H1 (cell line): ENCODE measurements around the gene CUL1. TPM values are rescaled to one million over a fixed set of nuclear protein-coding genes. Genes with fewer than 3 reads are reported as not detected.

Experiments
- CTCF ChIA-PET: fragments of 300-600 bp; sonication (Branson Sonifier 250); formaldehyde crosslinking; loops from one replicate; lab custom pipeline; 2021; ENCODE audit not compliant: partially characterized antibody; lab: Charles Lee
- POLR2A ChIA-PET: fragments of 300-600 bp; sonication (Branson Sonifier 250); formaldehyde crosslinking; loops from one replicate; lab custom pipeline; 2021; ENCODE audit warnings: inconsistent platforms; ENCODE audit not compliant: partially characterized antibody; lab: Charles Lee
- DNase-seq, 2 experiments: peaks; one replicate each; pipeline versions ENCODE4 v3.0.0 to v3.0.0-alpha.2; 2010 to 2022; ENCODE audit warnings: low spot score in 2 of 2, low read depth in 1 of 2, mixed read lengths in 1 of 2
- FAIRE-seq: peaks from 2 replicates; lab custom pipeline; 2011; peaks lifted over from hg19 to GRCh38; lab: Jason Lieb, UNC
- H2AFZ ChIP-seq: 2 replicates; pipeline ENCODE4 v1.8.1; 2012; ENCODE audit warnings: low read length, inconsistent platforms
- H2AK5ac ChIP-seq: 2 replicates; pipeline ENCODE4 v1.6.1; 2013; ENCODE audit warnings: low read depth, low read length
- H2BK120ac ChIP-seq: replicated peaks from 2 replicates; pipeline ENCODE3; 2013; ENCODE audit warnings: low read depth, low read length, inconsistent platforms
- H2BK12ac ChIP-seq: 2 replicates; pipeline ENCODE4 v1.6.1; 2013; ENCODE audit warnings: low read depth, low read length
- H2BK15ac ChIP-seq: 2 replicates; pipeline ENCODE4 v1.6.1; 2013; ENCODE audit warnings: low read length
- H2BK20ac ChIP-seq: 2 replicates; pipeline ENCODE4 v1.6.1; 2013; ENCODE audit warnings: low read length
- H2BK5ac ChIP-seq: 2 replicates; pipeline ENCODE4 v1.6.1; 2013; ENCODE audit warnings: low read depth, low read length
- H3K14ac ChIP-seq: 2 replicates; pipeline ENCODE4 v1.6.1; 2013; ENCODE audit warnings: inconsistent platforms; ENCODE audit not compliant: insufficient read length
- H3K18ac ChIP-seq: 2 replicates; pipeline ENCODE4 v1.6.1; 2013; ENCODE audit warnings: low read length; ENCODE audit errors: extremely low read depth
- H3K23ac ChIP-seq: 2 replicates; pipeline ENCODE4 v1.6.1; 2013; ENCODE audit warnings: inconsistent platforms; ENCODE audit not compliant: insufficient read length
- H3K23me2 ChIP-seq: 2 replicates; pipeline ENCODE4 v1.6.1; 2013; ENCODE audit warnings: low read depth, low read length
- H3K27ac ChIP-seq: 2 replicates; pipeline ENCODE4 v1.6.1; 2011; ENCODE audit warnings: low read depth, low read length, inconsistent platforms
- H3K27me3 ChIP-seq, 4 experiments: replicated peaks in 1 of 4; 1 replicate in 1 of 4; 2 replicates in 3 of 4; pipeline versions ENCODE4 v1.6.1 to v1.8.1; 2011 to 2013; ENCODE audit warnings: low read length in 3 of 4, mild to moderate bottlenecking in 3 of 4, inconsistent platforms in 2 of 4, mixed read lengths in 2 of 4, moderate library complexity in 1 of 4; ENCODE audit not compliant: control insufficient read depth in 3 of 4, insufficient read depth in 3 of 4; ENCODE audit errors: extremely low read depth in 1 of 4
- H3K36me3 ChIP-seq, 4 experiments: 2 replicates each; pipeline versions ENCODE4 v1.6.1 to v1.8.1; 2011 to 2013; ENCODE audit warnings: mild to moderate bottlenecking in 4 of 4, low read length in 3 of 4, moderate library complexity in 2 of 4, control low read depth in 1 of 4, inconsistent platforms in 1 of 4; ENCODE audit not compliant: insufficient read depth in 4 of 4, control insufficient read depth in 2 of 4
- H3K4ac ChIP-seq: replicated peaks from 2 replicates; pipeline ENCODE3; 2013; ENCODE audit warnings: low read length, low read depth, mixed read lengths, inconsistent platforms; ENCODE audit not compliant: insufficient read length
- H3K4me1 ChIP-seq, 4 experiments: replicated peaks in 1 of 4; 1 replicate in 1 of 4; 2 replicates in 3 of 4; pipeline versions ENCODE4 v1.6.1 to v1.8.1; 2011 to 2013; ENCODE audit warnings: low read length in 3 of 4, inconsistent platforms in 2 of 4, mixed read lengths in 1 of 4; ENCODE audit not compliant: insufficient read depth in 4 of 4, control insufficient read depth in 3 of 4
- H3K4me2 ChIP-seq, 2 experiments: 2 replicates each; pipeline versions ENCODE4 v1.6.1 to v1.8.1; 2011 to 2013; ENCODE audit warnings: low read depth in 2 of 2, low read length in 2 of 2, control low read depth in 1 of 2, inconsistent platforms in 1 of 2, mild to moderate bottlenecking in 1 of 2; ENCODE audit not compliant: insufficient read depth in 1 of 2
- H3K4me3 ChIP-seq, 4 experiments: fragments of 200-600, 300-600 bp in 1 of 4; sonication (generic), shearing (Covaris generic), sonication (Bioruptor Twin) in 1 of 4; 2 replicates each; pipeline versions ENCODE4 v1.5.1 to v1.8.1; 2011 to 2016; ENCODE audit warnings: low read length in 4 of 4, low read depth in 3 of 4, control low read depth in 2 of 4, inconsistent platforms in 2 of 4, mild to moderate bottlenecking in 2 of 4, mixed read lengths in 1 of 4, moderate library complexity in 1 of 4; ENCODE audit not compliant: insufficient read depth in 2 of 4; ENCODE audit errors: extremely low read depth in 1 of 4
- H3K56ac ChIP-seq: replicated peaks from 2 replicates; pipeline ENCODE3; 2013; ENCODE audit warnings: low read depth, mild to moderate bottlenecking, mixed read lengths, low read length, inconsistent platforms; ENCODE audit not compliant: insufficient read length
- H3K79me1 ChIP-seq: 2 replicates; pipeline ENCODE4 v1.6.1; 2013; ENCODE audit warnings: low read depth, low read length, control low read depth
- H3K79me2 ChIP-seq, 2 experiments: 2 replicates each; pipeline versions ENCODE4 v1.6.1 to v1.8.1; 2012 to 2013; ENCODE audit warnings: low read length in 2 of 2, mild to moderate bottlenecking in 2 of 2, inconsistent platforms in 1 of 2; ENCODE audit not compliant: insufficient read depth in 2 of 2, control insufficient read depth in 1 of 2
- H3K9ac ChIP-seq, 4 experiments: replicated peaks in 1 of 4; 1 replicate in 1 of 4; 2 replicates in 3 of 4; pipeline versions ENCODE4 v1.6.1 to v1.8.1; 2011 to 2013; ENCODE audit warnings: low read depth in 3 of 4, low read length in 3 of 4, control low read depth in 2 of 4, mild to moderate bottlenecking in 2 of 4, moderate library complexity in 2 of 4, inconsistent platforms in 1 of 4; ENCODE audit errors: extremely low read depth in 1 of 4
- H3K9me3 ChIP-seq, 2 experiments: 2 replicates each; pipeline versions ENCODE4 v1.6.1 to v1.8.1; 2012 to 2013; ENCODE audit warnings: mild to moderate bottlenecking in 2 of 2, moderate library complexity in 2 of 2, control low read depth in 1 of 2, inconsistent platforms in 1 of 2, low read depth in 1 of 2, low read length in 1 of 2, mixed read lengths in 1 of 2; ENCODE audit not compliant: insufficient read depth in 2 of 2
- H4K20me1 ChIP-seq, 2 experiments: replicated peaks in 1 of 2; 2 replicates each; pipeline versions ENCODE3 to v1.8.1; 2011 to 2013; ENCODE audit warnings: inconsistent platforms in 2 of 2, low read length in 2 of 2, mild to moderate bottlenecking in 1 of 2; ENCODE audit not compliant: insufficient read depth in 2 of 2, control insufficient read depth in 1 of 2
- H4K5ac ChIP-seq: 2 replicates; pipeline ENCODE4 v1.6.1; 2013; ENCODE audit warnings: low read length, low read depth, mixed read lengths, inconsistent platforms; ENCODE audit not compliant: insufficient read length
- H4K8ac ChIP-seq: 2 replicates; pipeline ENCODE4 v1.8.0; 2013; ENCODE audit warnings: mild to moderate bottlenecking, moderate library complexity, low read length, inconsistent platforms; ENCODE audit not compliant: insufficient read depth; ENCODE audit errors: extremely low read depth
- H4K91ac ChIP-seq: replicated peaks from 2 replicates; pipeline ENCODE3; 2013; ENCODE audit warnings: low read length, mixed read lengths, inconsistent platforms; ENCODE audit not compliant: insufficient read length
- KDM5A ChIP-seq: fragments of 200-600 bp; IDR thresholded peaks from 2 replicates; pipeline ENCODE4 v1.7.1; 2012; ENCODE audit warnings: mild to moderate bottlenecking, low read length, inconsistent platforms, mixed read lengths
- WGBS, 2 experiments: shearing (Covaris generic) in 1 of 2; methylation state at CpG; one replicate each; pipeline versions ENCODE4 v1.1.6 to v1.1.7; 2013 to 2015; ENCODE audit warnings: low lambda C conversion rate in 2 of 2, mixed read lengths in 2 of 2, inconsistent platforms in 1 of 2, low coverage in 1 of 2, missing lambda C conversion rate in 1 of 2; ENCODE audit not compliant: insufficient replicate concordance in 2 of 2, insufficient coverage in 1 of 2, insufficient read length in 1 of 2; ENCODE audit errors: extremely low coverage in 1 of 2, missing lambda C conversion rate in 1 of 2; 5-methylcytosine and 5-hydroxymethylcytosine counted together
- polyA plus RNA-seq, 7 experiments: library from polyadenylated mRNA; depleted of rRNA in 3 of 7; stranded (reverse) in 5 of 7; unstranded in 2 of 7; fragments of >200 nt in 5 of 7; fragments of 200-250 nt in 2 of 7; gene quantifications; 1 replicate in 5 of 7; 2 replicates in 1 of 7; 4 replicates in 1 of 7; pipeline versions ENCODE4 v1.2.1 to v1.2.3, GENCODE V29; 2011 to 2013; ENCODE audit warnings: missing spikeins in 2 of 7, mixed read lengths in 2 of 7
- total RNA-seq: library from RNA; stranded (reverse); fragmentation: NEBNext Ultra II Directional; extraction: Animal tissue kit (Norgen Biotek cat#: 25700); gene quantifications from 2 replicates; pipeline ENCODE4 v1.2.1, GENCODE V29; 2021

Gene CUL1
- total and polyA plus RNA-seq, 2 of the 8 experiments (the other 6 are each of a cell fraction or from before 2014, with no cell fraction given), result 33.0 to 77.3 TPM

DNA sequence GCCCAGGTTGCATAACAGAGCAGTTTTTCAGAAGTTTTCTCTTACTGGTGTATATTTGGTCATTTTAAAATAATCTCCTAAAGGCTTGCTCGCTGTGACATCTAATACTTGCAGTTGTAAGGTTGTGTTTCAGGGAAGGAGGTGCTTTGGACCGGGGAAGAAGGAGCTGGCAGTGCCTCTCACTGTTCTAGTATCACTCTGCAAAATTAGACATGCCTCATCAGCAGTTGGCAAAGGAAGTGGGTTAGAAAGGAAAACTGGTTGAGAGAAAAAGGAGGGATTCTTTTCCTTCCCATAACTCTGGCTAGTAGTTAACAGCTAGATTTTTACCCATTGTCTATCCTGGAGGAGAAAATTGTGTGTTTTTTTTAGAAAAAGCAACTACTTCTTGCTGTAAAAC, 34.8 kb downstream of the CUL1 start:
- no peak overlapping the region for H4K5ac ChIP-seq
- WGBS, 2 experiments, result 87% methylated on average over 2 of the region's 2 CpGs; no CpG with 5 or more reads in 1 of the 2 experiments

More for the DNA sequence above, 34.8 kb downstream of the CUL1 start:
- DNase-seq, result no peak
- Histone ChIP-seq H2BK120ac (no peak overlapping the region), H3K4ac (no peak overlapping the region), H3K36me3 (peaks cover 4 to 57% (median 18%) of the 10 kb centered on the region in 4 experiments; a peak in 6 of 8 replicates), H3K79me2 (peaks cover 0 to 86% of the 10 kb centered on the region in 2 experiments; a peak in 2 of 4 replicates), H2BK20ac (no peak overlapping the region), H3K4me2 (no peak overlapping the region), H3K14ac (no peak overlapping the region), H3K23ac (no peak overlapping the region), H3K9ac (no peak overlapping the region), H4K91ac (no peak overlapping the region), H3K79me1 (peaks cover 6% of the 10 kb centered on the region; the same call in 1 of the 2 replicates), H3K56ac (no peak overlapping the region), H4K20me1 (peaks cover 3 to 4% of the 10 kb centered on the region in 2 experiments), H2AFZ (no peak overlapping the region), H4K8ac (no peak overlapping the region), H2AK5ac (no peak overlapping the region), H3K27ac (no peak overlapping the region), H3K23me2 (no peaks in the 10 kb centered on the region), H3K9me3 (no peaks in the 10 kb centered on the region), H2BK12ac (no peak overlapping the region), H3K4me3 (no peak overlapping the region), H3K18ac (no peak overlapping the region), H3K27me3 (no peaks in the 10 kb centered on the region), H2BK15ac (no peak overlapping the region), H3K4me1 (no peaks in the 10 kb centered on the region), H2BK5ac (no peak overlapping the region)
- CTCF ChIA-PET, result interaction anchor here (1.1 to 2.0 kb wide), 2 partner anchors 10 to 13 kb away, joined by 3 to 5 read pairs; no protein-coding TSS in a partner anchor
- FAIRE-seq, result no peak
- POLR2A ChIA-PET, result interaction anchor here (0.8 to 1.5 kb wide), 2 partner anchors 12 to 35 kb away, joined by 5 to 6 read pairs; partner anchors contain the start of gene CUL1
- TF ChIP-seq KDM5A, result no peak
